ENCODE measurements around the gene PPEF2. TPM values are rescaled to one million over a fixed set of nuclear protein-coding genes. Genes with fewer than 3 reads are reported as not detected.
A peak's percentile ranks its signal among the peaks of the same experiment; 100 is the strongest.

The PPEF2 gene
- polyA plus RNA-seq, 3 donors, result 0.25 TPM; not detected in 2

DNA sequence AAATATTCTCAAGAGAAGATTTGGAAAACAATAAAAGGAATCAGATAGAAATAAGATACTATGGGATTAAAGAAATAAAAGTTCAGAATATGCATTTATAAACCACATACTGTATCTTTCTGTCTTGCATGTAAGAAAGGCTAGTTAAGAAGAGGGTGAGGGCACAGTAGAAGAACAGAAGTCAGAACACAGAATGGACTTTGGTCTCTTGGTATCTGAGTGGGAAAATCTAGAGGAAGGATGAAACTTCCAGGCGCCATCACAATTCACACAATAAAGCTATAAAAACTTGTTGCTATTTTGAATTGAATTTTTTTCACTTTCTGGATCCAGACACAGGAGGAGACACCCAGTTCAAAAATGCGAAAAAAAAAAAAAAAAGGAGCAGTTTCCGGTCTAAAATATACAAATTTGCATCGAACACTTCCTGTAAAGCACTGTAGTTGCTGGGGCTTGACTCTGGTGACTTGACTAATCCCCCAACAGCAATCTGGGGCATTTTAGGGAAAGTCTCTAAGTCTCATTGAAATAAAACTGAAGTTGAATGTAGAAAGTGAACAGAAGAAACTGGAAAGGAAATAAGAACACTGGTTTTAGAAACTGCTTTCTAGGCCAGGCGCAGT lies 46.7 kb upstream of the PPEF2 start:
- no peak overlapping the region for H3K9ac ChIP-seq (ENCODE audit: insufficient read depth, low read length, poor library complexity, severe bottlenecking)
- H3K36me3 ChIP-seq (replicated peaks in 1 of 2; ENCODE audit: control insufficient read depth in 1 of 2, insufficient read depth in 2 of 2, low read length in 2 of 2), result peaks cover 66 to 73% of the 10 kb centered on the region in 2 donors
- no peaks in the 10 kb centered on the region for H3K9me3 Mint-ChIP-seq
- H3K27me3 Mint-ChIP-seq (ENCODE audit: low read depth in 3 of 3), result peaks cover 0 to 2% (median 0%) of the 10 kb centered on the region in 3 donors
- no peaks in the 10 kb centered on the region for H3K9me3 ChIP-seq (replicated peaks in 1 of 2; ENCODE audit: control insufficient read depth in 1 of 2, insufficient read depth in 1 of 2, low read length in 2 of 2)
- H3K4me1 Mint-ChIP-seq, result peaks cover 2% of the 10 kb centered on the region
- intact Hi-C loops (cut with micrococcal nuclease), result no loop called here
- H3K4me3 ChIP-seq (replicated peaks in 1 of 3; ENCODE audit: low read depth in 2 of 3, low read length in 3 of 3), result no peak overlapping the region
- no peak overlapping the region for H2AFZ ChIP-seq (ENCODE audit: insufficient read depth, low read depth, low read length, poor library complexity, severe bottlenecking)
- 83% methylated on average over 2 of the region's 5 CpGs for WGBS (ENCODE audit: insufficient coverage)
- H3K27me3 ChIP-seq (ENCODE audit: control insufficient read depth in 2 of 2, insufficient read depth in 2 of 2, low read length in 2 of 2), result no peaks in the 10 kb centered on the region
- no peaks in the 10 kb centered on the region for H4K20me1 ChIP-seq (ENCODE audit: insufficient read depth, low read length)
- H3K27ac Mint-ChIP-seq, result peak overlapping the region in 2 of 7 donors; percentile 30 to 48
- no peak overlapping the region for H3K4me3 Mint-ChIP-seq
- no peak for DNase-seq
- H3K27ac ChIP-seq (ENCODE audit: low read depth in 1 of 2, low read length in 2 of 2), result no peak overlapping the region
- peaks cover 56 to 73% of the 10 kb centered on the region in 2 donors for H3K36me3 Mint-ChIP-seq
- H3K4me1 ChIP-seq (ENCODE audit: control insufficient read depth in 1 of 2, insufficient read depth in 2 of 2, low read length in 2 of 2), result no peaks in the 10 kb centered on the region
- TF ChIP-seq, protein P1, sequence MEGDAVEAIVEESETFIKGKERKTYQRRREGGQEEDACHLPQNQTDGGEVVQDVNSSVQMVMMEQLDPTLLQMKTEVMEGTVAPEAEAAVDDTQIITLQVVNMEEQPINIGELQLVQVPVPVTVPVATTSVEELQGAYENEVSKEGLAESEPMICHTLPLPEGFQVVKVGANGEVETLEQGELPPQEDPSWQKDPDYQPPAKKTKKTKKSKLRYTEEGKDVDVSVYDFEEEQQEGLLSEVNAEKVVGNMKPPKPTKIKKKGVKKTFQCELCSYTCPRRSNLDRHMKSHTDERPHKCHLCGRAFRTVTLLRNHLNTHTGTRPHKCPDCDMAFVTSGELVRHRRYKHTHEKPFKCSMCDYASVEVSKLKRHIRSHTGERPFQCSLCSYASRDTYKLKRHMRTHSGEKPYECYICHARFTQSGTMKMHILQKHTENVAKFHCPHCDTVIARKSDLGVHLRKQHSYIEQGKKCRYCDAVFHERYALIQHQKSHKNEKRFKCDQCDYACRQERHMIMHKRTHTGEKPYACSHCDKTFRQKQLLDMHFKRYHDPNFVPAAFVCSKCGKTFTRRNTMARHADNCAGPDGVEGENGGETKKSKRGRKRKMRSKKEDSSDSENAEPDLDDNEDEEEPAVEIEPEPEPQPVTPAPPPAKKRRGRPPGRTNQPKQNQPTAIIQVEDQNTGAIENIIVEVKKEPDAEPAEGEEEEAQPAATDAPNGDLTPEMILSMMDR (IDR thresholded peaks at IDR 0.05), result no peak
- no peaks in the 10 kb centered on the region for H3K79me2 ChIP-seq (ENCODE audit: insufficient read depth, low read length)
- no peak overlapping the region for H3K4me2 ChIP-seq (replicated peaks; ENCODE audit: extremely low read depth, low read length, poor library complexity, severe bottlenecking)

GRCh38 chr4:75940692-75941253 lies 38.5 kb upstream of the PPEF2 start, which contains the start of gene NAAA:
Gene NAAA (minus strand): TSS chr4:75941013. CDS start chr4:75940949, 64 bp downstream.
- H3K4me2 ChIP-seq (replicated peaks; ENCODE audit: extremely low read depth, low read length, poor library complexity, severe bottlenecking), result peak within 1 kb of the TSS; percentile 76
- H2AFZ ChIP-seq (ENCODE audit: insufficient read depth, low read depth, low read length, poor library complexity, severe bottlenecking), result peak within 1 kb of the TSS; percentile 96
- peak within 1 kb of the TSS; percentile 94 to 98 for H3K27ac ChIP-seq (ENCODE audit: low read depth in 1 of 2, low read length in 2 of 2)
- peak; percentile 27 to 76 (median 65) for DNase-seq
- H4K20me1 ChIP-seq (ENCODE audit: insufficient read depth, low read length), result peaks cover 35% of the 10 kb centered on the region
- TF ChIP-seq, protein P1 (IDR thresholded peaks at IDR 0.05), result no peak
- under 1% methylated on average over 65 of the region's 66 CpGs for WGBS (ENCODE audit: insufficient coverage)
- Mint-ChIP-seq H3K36me3 (peaks cover 25 to 42% of the 10 kb centered on the region in 2 donors), H3K27me3 (ENCODE audit: low read depth in 3 of 3) (no peaks in the 10 kb centered on the region), H3K4me1 (peaks cover 44% of the 10 kb centered on the region), H3K4me3 (peak within 1 kb of the TSS; percentile 98 to 99), H3K9me3 (no peaks in the 10 kb centered on the region), H3K27ac (peak within 1 kb of the TSS; percentile 93 to 99 (median 96))
- H3K4me1 ChIP-seq (ENCODE audit: control insufficient read depth in 1 of 2, insufficient read depth in 2 of 2, low read length in 2 of 2), result peaks cover 35 to 46% of the 10 kb centered on the region in 2 donors
- H3K9ac ChIP-seq (ENCODE audit: insufficient read depth, low read length, poor library complexity, severe bottlenecking), result peak within 1 kb of the TSS; percentile 92
- peak within 1 kb of the TSS; percentile 87 to 100 (median 99) for H3K4me3 ChIP-seq (replicated peaks in 1 of 3; ENCODE audit: low read depth in 2 of 3, low read length in 3 of 3)
- intact Hi-C loops (cut with micrococcal nuclease), result loop anchor here in 1 of 2 donors (5.0 kb wide), 1 partner anchor 43 kb away; no protein-coding TSS in a partner anchor
- no peaks in the 10 kb centered on the region for H3K9me3 ChIP-seq (replicated peaks in 1 of 2; ENCODE audit: control insufficient read depth in 1 of 2, insufficient read depth in 1 of 2, low read length in 2 of 2)
- peaks cover 25 to 33% of the 10 kb centered on the region in 2 donors for H3K36me3 ChIP-seq (replicated peaks in 1 of 2; ENCODE audit: control insufficient read depth in 1 of 2, insufficient read depth in 2 of 2, low read length in 2 of 2)
- no peaks in the 10 kb centered on the region for H3K27me3 ChIP-seq (ENCODE audit: control insufficient read depth in 2 of 2, insufficient read depth in 2 of 2, low read length in 2 of 2)
- H3K79me2 ChIP-seq (ENCODE audit: insufficient read depth, low read length), result peaks cover 29% of the 10 kb centered on the region
